Neural progenitor cell (in vitro differentiated cells): ENCODE measurements around the gene HOXA11. TPM values are rescaled to one million over a fixed set of nuclear protein-coding genes. Genes with fewer than 3 reads are reported as not detected.

Experiments used
- DNase-seq: peaks from one replicate; pipeline ENCODE4 v3.0.0-alpha.2; 2016; ENCODE audit warnings: low spot score
- H2AFZ ChIP-seq: fragments of 200-600 bp; sonication (generic); replicated peaks from 2 replicates; pipeline ENCODE4 v1.6.1; 2016; ENCODE audit warnings: antibody characterized with exemption
- H3F3A ChIP-seq: fragments of 200-600 bp; sonication (generic); 2 replicates; pipeline ENCODE4 v1.6.1; 2016; ENCODE audit warnings: antibody characterized with exemption, low read depth
- H3K27ac ChIP-seq: fragments of 200-600 bp; sonication (generic); 2 replicates; pipeline ENCODE4 v1.5.1; 2016; ENCODE audit warnings: mild to moderate bottlenecking
- H3K27me3 ChIP-seq: fragments of 200-600 bp; sonication (generic); 2 replicates; pipeline ENCODE4 v1.6.1; 2016; ENCODE audit warnings: mild to moderate bottlenecking, moderate library complexity
- H3K36me3 ChIP-seq: fragments of 200-600 bp; sonication (generic); 2 replicates; pipeline ENCODE4 v1.5.1; 2016
- H3K4me1 ChIP-seq: fragments of 200-600 bp; sonication (generic); 2 replicates; pipeline ENCODE4 v1.6.1; 2016; ENCODE audit warnings: mixed run types
- H3K4me2 ChIP-seq: fragments of 200-600 bp; sonication (generic); 2 replicates; pipeline ENCODE4 v1.6.1; 2016
- H3K4me3 ChIP-seq: fragments of 200-600 bp; sonication (generic); 2 replicates; pipeline ENCODE4 v1.5.1; 2016
- H3K79me2 ChIP-seq: fragments of 200-600 bp; sonication (generic); 2 replicates; pipeline ENCODE4 v1.6.1; 2016; ENCODE audit warnings: low read depth
- H3K9ac ChIP-seq: fragments of 200-600 bp; sonication (generic); 2 replicates; pipeline ENCODE4 v1.6.1; 2016
- H3K9me3 ChIP-seq: fragments of 200-600 bp; sonication (generic); 2 replicates; pipeline ENCODE4 v1.5.1; 2016; ENCODE audit warnings: low read depth
- H4K20me1 ChIP-seq: fragments of 200-600 bp; sonication (generic); 2 replicates; pipeline ENCODE4 v1.6.1; 2016; ENCODE audit warnings: low read depth
- H3K27ac Mint-ChIP-seq: 3 replicates; pipeline ENCODE4 v1.8.0; 2021; ENCODE audit warnings: mixed read lengths
- H3K27me3 Mint-ChIP-seq: 2 replicates; pipeline ENCODE4 v1.8.0; 2022; ENCODE audit warnings: low read depth, mild to moderate bottlenecking, inconsistent platforms, moderate library complexity, mixed read lengths; ENCODE audit not compliant: insufficient read depth
- H3K36me3 Mint-ChIP-seq: 3 replicates; pipeline ENCODE4 v1.8.0; 2021; ENCODE audit warnings: mixed read lengths
- H3K4me1 Mint-ChIP-seq: 3 replicates; pipeline ENCODE4 v1.8.0; 2021; ENCODE audit warnings: mixed read lengths
- H3K4me3 Mint-ChIP-seq: 3 replicates; pipeline ENCODE4 v1.8.0; 2021; ENCODE audit warnings: mild to moderate bottlenecking, moderate library complexity, mixed read lengths
- H3K9me3 Mint-ChIP-seq: 3 replicates; pipeline ENCODE4 v1.8.0; 2020; ENCODE audit warnings: mixed read lengths
- EZH2 ChIP-seq: fragments of 200-600 bp; sonication (generic); IDR thresholded peaks from 2 replicates; pipeline ENCODE4 v1.6.1; 2017; ENCODE audit warnings: antibody characterized with exemption, mild to moderate bottlenecking, moderate library complexity
- EZH2phosphoT487 ChIP-seq: fragments of 200-600 bp; sonication (generic); IDR thresholded peaks from 2 replicates; pipeline ENCODE4 v1.6.1; 2017; ENCODE audit warnings: antibody characterized with exemption
- total RNA-seq: library from RNA; depleted of rRNA; stranded (reverse); fragments of >200 nt; gene quantifications from 2 replicates; pipeline ENCODE4 v1.2.3, GENCODE V29; 2015; ENCODE audit warnings: low replicate concordance
- TF ChIP-seq, protein P1 (sequence below): fragments of 200-600 bp; sonication (generic); IDR thresholded peaks from 2 replicates; pipeline ENCODE4 v1.5.1; 2017; ENCODE audit warnings: antibody characterized with exemption, mild to moderate bottlenecking

Gene HOXA11
- total RNA-seq, 1 donor from 2014 or later, result not detected

DNA sequence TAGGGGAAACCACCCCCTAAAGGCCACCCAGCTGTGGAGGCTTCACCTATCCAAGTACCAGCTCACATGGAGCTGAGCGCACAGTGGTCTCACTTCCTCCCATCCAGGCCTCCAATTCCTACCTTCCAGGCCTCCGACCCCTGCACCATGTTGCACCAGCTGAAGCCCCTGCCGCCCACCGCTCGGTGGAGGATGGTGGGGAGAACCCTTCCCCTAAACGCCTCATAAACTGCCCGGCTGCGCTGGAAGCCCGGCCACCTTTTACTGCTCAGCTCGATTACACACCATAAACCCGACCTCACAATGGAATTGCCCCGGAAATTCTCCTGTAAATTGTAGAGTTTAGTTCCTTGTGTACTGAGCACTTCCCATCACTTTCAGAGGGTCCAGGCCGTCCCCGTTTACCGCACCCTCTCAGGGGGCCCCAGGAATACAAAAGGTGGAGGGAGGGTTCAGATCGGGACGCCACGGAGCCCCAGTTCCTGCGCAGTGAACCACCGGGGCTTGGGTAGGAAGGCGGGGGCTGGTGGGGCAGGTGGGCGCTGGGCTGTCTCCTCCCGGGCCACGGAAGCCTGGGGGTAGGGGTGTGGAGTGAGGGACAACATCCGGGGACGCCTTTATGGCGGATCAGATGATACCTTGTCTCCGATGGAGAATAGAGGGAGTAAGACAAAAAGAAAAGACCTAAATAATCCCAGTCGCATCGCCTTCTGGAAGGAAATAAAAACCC is 27.2 kb downstream of the HOXA11 start:
- H3K27ac ChIP-seq, result no peak overlapping the region
- H3K4me1 Mint-ChIP-seq, result peaks cover 4% of the 10 kb centered on the region
- H3F3A ChIP-seq, result no peaks in the 10 kb centered on the region
- H3K36me3 Mint-ChIP-seq, result peaks cover 4% of the 10 kb centered on the region
- H4K20me1 ChIP-seq, result peaks cover 54% of the 10 kb centered on the region
- no peaks in the 10 kb centered on the region for H3K9me3 ChIP-seq
- H3K9ac ChIP-seq, result no peak overlapping the region
- H3K27ac Mint-ChIP-seq, result no peak overlapping the region
- no peaks in the 10 kb centered on the region for H3K36me3 ChIP-seq
- H3K27me3 Mint-ChIP-seq, result peaks cover 92% of the 10 kb centered on the region
- no peak overlapping the region for H3K4me3 Mint-ChIP-seq
- H3K4me1 ChIP-seq, result no peaks in the 10 kb centered on the region
- H2AFZ ChIP-seq, result no peak overlapping the region
- H3K9me3 Mint-ChIP-seq, result peaks cover 19% of the 10 kb centered on the region
- H3K27me3 ChIP-seq, result peaks cover 100% of the 10 kb centered on the region
- no peak overlapping the region for H3K4me2 ChIP-seq
- H3K4me3 ChIP-seq, result no peak overlapping the region
- no peaks in the 10 kb centered on the region for H3K79me2 ChIP-seq
- TF ChIP-seq EZH2 (peak; percentile 86), EZH2phosphoT487 (peak; percentile 88)
- TF ChIP-seq, protein P1, sequence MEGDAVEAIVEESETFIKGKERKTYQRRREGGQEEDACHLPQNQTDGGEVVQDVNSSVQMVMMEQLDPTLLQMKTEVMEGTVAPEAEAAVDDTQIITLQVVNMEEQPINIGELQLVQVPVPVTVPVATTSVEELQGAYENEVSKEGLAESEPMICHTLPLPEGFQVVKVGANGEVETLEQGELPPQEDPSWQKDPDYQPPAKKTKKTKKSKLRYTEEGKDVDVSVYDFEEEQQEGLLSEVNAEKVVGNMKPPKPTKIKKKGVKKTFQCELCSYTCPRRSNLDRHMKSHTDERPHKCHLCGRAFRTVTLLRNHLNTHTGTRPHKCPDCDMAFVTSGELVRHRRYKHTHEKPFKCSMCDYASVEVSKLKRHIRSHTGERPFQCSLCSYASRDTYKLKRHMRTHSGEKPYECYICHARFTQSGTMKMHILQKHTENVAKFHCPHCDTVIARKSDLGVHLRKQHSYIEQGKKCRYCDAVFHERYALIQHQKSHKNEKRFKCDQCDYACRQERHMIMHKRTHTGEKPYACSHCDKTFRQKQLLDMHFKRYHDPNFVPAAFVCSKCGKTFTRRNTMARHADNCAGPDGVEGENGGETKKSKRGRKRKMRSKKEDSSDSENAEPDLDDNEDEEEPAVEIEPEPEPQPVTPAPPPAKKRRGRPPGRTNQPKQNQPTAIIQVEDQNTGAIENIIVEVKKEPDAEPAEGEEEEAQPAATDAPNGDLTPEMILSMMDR, result no peak
- DNase-seq, result no peak

DNA sequence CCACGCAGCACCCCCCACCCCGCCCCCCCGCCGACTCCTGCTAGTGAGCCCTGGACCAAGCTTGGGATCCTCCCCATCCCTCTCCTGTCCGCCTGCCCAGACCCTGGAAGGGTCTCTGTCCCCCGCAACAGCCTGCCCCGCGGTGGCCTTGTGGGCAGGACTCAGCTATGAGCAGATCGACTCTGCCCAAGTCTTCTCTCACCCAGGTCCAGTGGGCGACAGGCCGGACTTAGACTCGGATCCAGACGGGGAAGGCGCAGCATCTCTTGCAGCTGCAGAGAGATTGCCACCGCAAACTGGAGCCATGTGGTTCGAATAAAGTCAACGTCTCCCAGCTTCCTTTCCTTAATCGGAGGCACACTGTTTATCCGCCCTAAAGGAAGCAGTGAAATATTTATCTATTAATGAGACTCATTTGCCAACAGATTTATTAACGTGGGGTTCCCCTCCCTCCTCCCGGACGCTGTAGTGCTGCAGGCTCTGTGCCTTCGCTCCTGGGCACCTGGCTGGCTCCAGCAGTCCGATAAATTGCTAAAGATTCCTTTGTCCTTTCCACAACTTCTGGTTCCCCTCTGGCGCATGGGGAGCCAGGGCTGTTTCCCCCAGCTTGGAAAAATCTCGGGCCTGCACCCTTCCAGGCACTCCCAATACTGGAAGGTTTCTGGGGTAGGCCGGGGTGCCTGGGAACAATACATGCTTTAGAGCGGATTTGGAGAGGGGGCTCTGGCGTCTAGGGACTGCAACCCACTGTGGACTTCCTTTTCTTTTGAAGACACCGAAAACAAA is 27.9 kb downstream of the HOXA11 start:
- no peak overlapping the region for H3K4me3 ChIP-seq
- DNase-seq, result no peak
- H3K27me3 Mint-ChIP-seq, result peaks cover 91% of the 10 kb centered on the region
- no peak overlapping the region for H2AFZ ChIP-seq
- H3K27ac ChIP-seq, result no peak overlapping the region
- no peaks in the 10 kb centered on the region for H3K9me3 ChIP-seq
- peaks cover 4% of the 10 kb centered on the region for H3K4me1 Mint-ChIP-seq
- H3K4me3 Mint-ChIP-seq, result peak overlapping the region; percentile 41
- H3K4me1 ChIP-seq, result no peaks in the 10 kb centered on the region
- no peak overlapping the region for H3K27ac Mint-ChIP-seq
- H3K79me2 ChIP-seq, result no peaks in the 10 kb centered on the region
- H4K20me1 ChIP-seq, result peaks cover 62% of the 10 kb centered on the region
- H3K27me3 ChIP-seq, result peaks cover 100% of the 10 kb centered on the region
- no peaks in the 10 kb centered on the region for H3K36me3 ChIP-seq
- TF ChIP-seq, protein P1, result no peak
- TF ChIP-seq EZH2, result no peak
- no peak for TF ChIP-seq EZH2phosphoT487
- peaks cover 4% of the 10 kb centered on the region for H3K36me3 Mint-ChIP-seq
- no peak overlapping the region for H3K4me2 ChIP-seq
- H3K9me3 Mint-ChIP-seq, result peaks cover 19% of the 10 kb centered on the region
- no peaks in the 10 kb centered on the region for H3F3A ChIP-seq
- no peak overlapping the region for H3K9ac ChIP-seq

DNA sequence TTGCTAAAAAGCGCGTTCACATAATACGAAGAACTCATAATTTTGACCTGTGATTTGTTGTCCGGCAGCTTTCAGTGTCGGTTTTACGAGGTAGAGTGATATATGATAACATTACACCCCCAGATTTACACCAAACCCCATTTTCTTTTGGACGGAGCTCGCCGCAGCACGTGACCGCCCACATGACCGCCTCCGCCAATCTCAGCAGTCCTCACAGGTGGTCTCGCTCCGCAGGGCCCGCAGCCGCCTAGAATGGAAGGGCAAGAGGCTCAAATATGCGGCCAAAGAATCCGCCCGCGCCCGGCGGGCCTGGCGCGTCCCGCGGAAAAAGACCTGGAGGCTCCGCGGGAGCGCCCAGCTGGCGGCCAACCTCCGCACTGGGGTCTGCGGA is 28.5 kb downstream of the HOXA11 start, which contains the start of gene HOXA7:
Gene HOXA7 (minus strand): TSS at position 168 of the 391 bp plus-strand sequence. CDS start 130 bp downstream, at position 38.
- peaks cover 23% of the 10 kb centered on the region for H3K9me3 Mint-ChIP-seq
- Histone ChIP-seq H4K20me1 (peaks cover 68% of the 10 kb centered on the region), H3K4me1 (no peaks in the 10 kb centered on the region), H2AFZ (no peak within 1 kb of the TSS), H3K27ac (no peak within 1 kb of the TSS), H3K4me3 (peak within 1 kb of the TSS; percentile 18), H3K4me2 (peak within 1 kb of the TSS; percentile 53), H3K9ac (no peak within 1 kb of the TSS), H3K9me3 (no peaks in the 10 kb centered on the region), H3K36me3 (no peaks in the 10 kb centered on the region), H3K27me3 (peaks cover 100% of the 10 kb centered on the region), H3K79me2 (no peaks in the 10 kb centered on the region), H3F3A (no peaks in the 10 kb centered on the region)
- TF ChIP-seq, protein P1, result no peak
- TF ChIP-seq EZH2, result peak; percentile 82
- TF ChIP-seq EZH2phosphoT487, result peak; percentile 87
- H3K4me3 Mint-ChIP-seq, result peak within 1 kb of the TSS; percentile 68
- peak; percentile 60 for DNase-seq
- H3K4me1 Mint-ChIP-seq, result peaks cover 6% of the 10 kb centered on the region
- peaks cover 4% of the 10 kb centered on the region for H3K36me3 Mint-ChIP-seq
- peaks cover 92% of the 10 kb centered on the region for H3K27me3 Mint-ChIP-seq
- no peak within 1 kb of the TSS for H3K27ac Mint-ChIP-seq
